Kidney (tissue), 14 donors: Measurements from ENCODE around the gene PTPRG. TPM values are rescaled to one million over a fixed set of nuclear protein-coding genes. Genes with fewer than 3 reads are reported as not detected.

ENCODE experiments used
- DNase-seq, 5 donors: peaks; one replicate each; pipeline ENCODE4 v3.0.0-alpha.2; 2013 to 2020
- FAIRE-seq: peaks from 2 replicates; lab custom pipeline; 2012; peaks lifted over from hg19 to GRCh38; lab: Jason Lieb, UNC
- H3K27ac ChIP-seq, 2 donors: one replicate each; pipeline ENCODE4 v1.7.0; 2013; ENCODE audit warnings: low read depth in 2 of 2, low read length in 2 of 2, inconsistent platforms in 1 of 2
- H3K27me3 ChIP-seq: one replicate; pipeline ENCODE4 v1.7.1; 2013; ENCODE audit warnings: low read length, inconsistent platforms; ENCODE audit not compliant: control insufficient read depth, insufficient read depth
- H3K36me3 ChIP-seq, 3 donors: one replicate each; pipeline versions ENCODE4 v1.7.0 to v1.7.1; 2013; ENCODE audit warnings: low read length in 3 of 3, control low read depth in 1 of 3, inconsistent platforms in 1 of 3; ENCODE audit not compliant: insufficient read depth in 3 of 3, control insufficient read depth in 2 of 3
- H3K4me1 ChIP-seq, 3 donors: one replicate each; pipeline versions ENCODE4 v1.7.0 to v1.7.1; 2013; ENCODE audit warnings: low read length in 3 of 3, inconsistent platforms in 1 of 3, low read depth in 1 of 3; ENCODE audit not compliant: control insufficient read depth in 2 of 3, insufficient read depth in 2 of 3
- H3K4me3 ChIP-seq, 3 donors: one replicate each; pipeline versions ENCODE4 v1.7.0 to v1.8.1; 2013; ENCODE audit warnings: low read length in 3 of 3, control low read depth in 1 of 3, inconsistent platforms in 1 of 3
- H3K9ac ChIP-seq, 3 donors: one replicate each; pipeline versions ENCODE4 v1.7.0 to v1.7.1; 2013; ENCODE audit warnings: low read length in 3 of 3, control low read depth in 1 of 3, inconsistent platforms in 1 of 3
- H3K9me3 ChIP-seq, 3 donors: one replicate each; pipeline versions ENCODE4 v1.7.0 to v1.7.1; 2013; ENCODE audit warnings: low read length in 3 of 3, control low read depth in 1 of 3, inconsistent platforms in 1 of 3; ENCODE audit not compliant: control insufficient read depth in 2 of 3, insufficient read depth in 1 of 3
- intact Hi-C: fragments of 100-400 bp; cut with DNase I; formaldehyde crosslinking; loops from one replicate; pipeline ENCODE4 v1.11.1; 2022
- polyA plus RNA-seq: library from polyadenylated mRNA; stranded (reverse); fragments of 350-450 nt; fragmentation: Illumina TruSeq; extraction: RNeasy Lipid Tissue Mini Kit (QIAGEN cat#74804); gene quantifications from one replicate; pipeline ENCODE4 v1.2.3, GENCODE V29; 2014; ENCODE audit warnings: low read depth, low replicate concordance; ENCODE audit not compliant: insufficient read depth
- total RNA-seq: library from RNA; stranded (reverse); fragmentation: NEBNext Ultra II Directional; extraction: Animal tissue kit (Norgen Biotek cat#: 25700); gene quantifications from one replicate; pipeline ENCODE4 v1.2.1, GENCODE V29; 2021
- TF ChIP-seq, protein P1 (sequence below): IDR thresholded peaks from 3 replicates; pipeline ENCODE4 v1.5.1; 2012; ENCODE audit warnings: mild to moderate bottlenecking, moderate library complexity, borderline replicate concordance; ENCODE audit not compliant: insufficient read depth; ENCODE audit errors: extremely low read depth
- donor health status: control.
- donor health status: control.
- donor health status: control.
- donor health status: control.
- donor health status: control.
- donor health status: DM: yes; HTN: yes; CAD: no.
- donor health status: Normal renal cell carcinoma (clear cell type).

PTPRG gene
- total and polyA plus RNA-seq, 2 donors from 2014 or later = 9.2 to 154 TPM

DNA sequence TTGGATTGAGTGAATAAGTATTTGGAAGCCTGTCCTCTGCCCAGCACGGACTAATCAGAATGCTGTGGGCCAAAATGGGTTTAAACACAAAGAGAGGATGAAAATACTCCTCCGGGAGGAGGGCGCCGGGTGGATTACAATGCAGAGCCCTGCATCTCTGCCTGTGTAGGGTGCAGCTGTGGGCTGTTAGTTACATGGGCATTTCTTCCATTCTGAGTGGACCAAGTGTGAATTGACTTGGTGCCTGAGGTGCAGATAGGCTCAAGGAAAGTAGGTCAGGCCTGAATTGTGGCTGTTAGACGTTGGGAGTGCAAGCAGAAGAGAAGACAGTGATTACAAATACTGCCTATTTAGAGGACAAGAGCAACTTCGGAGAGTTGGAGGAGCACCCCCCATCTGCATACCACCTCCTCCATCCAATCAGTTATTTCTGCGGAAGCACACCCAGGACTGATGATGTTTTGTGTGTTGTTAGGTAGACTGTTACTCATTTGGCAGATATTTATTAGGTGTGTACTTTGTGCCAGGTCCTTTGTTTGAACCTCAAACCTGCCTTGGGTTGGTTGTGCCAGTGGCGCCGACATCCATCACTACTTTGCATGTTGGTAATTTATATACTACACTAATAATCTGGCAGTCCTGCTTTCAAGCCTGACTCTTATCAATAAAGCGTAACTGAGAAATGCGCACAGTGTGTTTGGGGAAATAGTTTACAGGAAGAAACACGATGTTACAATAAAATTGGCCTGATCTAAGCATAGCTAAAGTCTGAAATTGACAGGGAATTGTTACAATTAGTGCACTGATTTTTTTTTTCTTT lies 33.0 kb downstream of the PTPRG start:
- H3K36me3 ChIP-seq = no peaks in the 10 kb centered on the region
- FAIRE-seq (no peak), DNase-seq (no peak)
- no peaks in the 10 kb centered on the region for H3K9me3 ChIP-seq
- no peaks in the 10 kb centered on the region for H3K27me3 ChIP-seq
- peak overlapping the region in 1 of 3 donors; percentile 26 for H3K4me3 ChIP-seq
- intact Hi-C loops = no loop called here
- H3K27ac ChIP-seq = no peak overlapping the region
- no peak overlapping the region for H3K9ac ChIP-seq
- TF ChIP-seq, protein P1, sequence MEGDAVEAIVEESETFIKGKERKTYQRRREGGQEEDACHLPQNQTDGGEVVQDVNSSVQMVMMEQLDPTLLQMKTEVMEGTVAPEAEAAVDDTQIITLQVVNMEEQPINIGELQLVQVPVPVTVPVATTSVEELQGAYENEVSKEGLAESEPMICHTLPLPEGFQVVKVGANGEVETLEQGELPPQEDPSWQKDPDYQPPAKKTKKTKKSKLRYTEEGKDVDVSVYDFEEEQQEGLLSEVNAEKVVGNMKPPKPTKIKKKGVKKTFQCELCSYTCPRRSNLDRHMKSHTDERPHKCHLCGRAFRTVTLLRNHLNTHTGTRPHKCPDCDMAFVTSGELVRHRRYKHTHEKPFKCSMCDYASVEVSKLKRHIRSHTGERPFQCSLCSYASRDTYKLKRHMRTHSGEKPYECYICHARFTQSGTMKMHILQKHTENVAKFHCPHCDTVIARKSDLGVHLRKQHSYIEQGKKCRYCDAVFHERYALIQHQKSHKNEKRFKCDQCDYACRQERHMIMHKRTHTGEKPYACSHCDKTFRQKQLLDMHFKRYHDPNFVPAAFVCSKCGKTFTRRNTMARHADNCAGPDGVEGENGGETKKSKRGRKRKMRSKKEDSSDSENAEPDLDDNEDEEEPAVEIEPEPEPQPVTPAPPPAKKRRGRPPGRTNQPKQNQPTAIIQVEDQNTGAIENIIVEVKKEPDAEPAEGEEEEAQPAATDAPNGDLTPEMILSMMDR = no peak
- peaks cover 0 to 3% (median 0%) of the 10 kb centered on the region in 3 donors for H3K4me1 ChIP-seq

DNA sequence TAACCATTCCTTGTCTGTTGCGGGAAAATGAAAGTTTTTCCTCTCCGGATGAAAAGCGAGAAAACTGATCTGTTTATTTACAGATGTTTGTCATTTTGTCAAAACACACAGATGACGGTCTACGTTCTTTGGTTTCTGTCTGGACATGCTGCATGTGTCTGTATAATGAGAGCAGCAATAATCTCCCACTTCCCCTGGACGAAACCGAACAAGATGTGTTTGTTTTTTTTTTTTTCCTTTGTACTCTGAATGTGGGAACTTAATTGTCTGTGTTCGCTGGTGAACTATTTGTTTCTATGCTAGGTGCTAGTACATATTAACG lies 33.6 kb downstream of the PTPRG start:
- Histone ChIP-seq H3K36me3 (no peaks in the 10 kb centered on the region), H3K27ac (no peak overlapping the region), H3K9me3 (no peaks in the 10 kb centered on the region), H3K9ac (no peak overlapping the region), H3K27me3 (no peaks in the 10 kb centered on the region), H3K4me3 (peak overlapping the region in 2 of 3 donors; percentile 9 to 26), H3K4me1 (peaks cover 0 to 3% (median 0%) of the 10 kb centered on the region in 3 donors)
- FAIRE-seq = no peak
- peak in 1 of 5 donors; percentile 19 for DNase-seq
- intact Hi-C loops = no loop called here
- TF ChIP-seq, protein P1 = no peak

DNA sequence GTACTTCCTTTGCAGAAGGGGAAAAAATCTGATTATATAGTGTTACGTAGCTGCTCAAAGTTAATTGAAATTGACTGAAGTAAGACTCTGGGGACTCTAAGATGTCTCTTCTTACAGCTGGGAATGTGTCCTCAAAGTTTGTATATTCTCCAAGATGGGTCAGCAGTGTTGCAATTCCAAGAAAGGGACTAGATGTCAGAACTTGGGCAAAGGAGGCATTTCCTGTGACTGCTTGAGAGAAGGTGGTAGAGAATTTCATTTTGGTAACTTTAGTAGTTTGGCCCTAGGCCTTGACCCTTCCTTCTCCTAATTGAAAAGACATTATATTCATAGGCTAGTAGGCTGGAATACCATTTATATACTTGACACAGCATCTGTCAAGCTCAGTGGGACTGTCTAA lies 33.9 kb downstream of the PTPRG start:
- intact Hi-C loops = no loop called here
- DNase-seq (peak in 2 of 5 donors; percentile 24 to 39), FAIRE-seq (no peak)
- Histone ChIP-seq H3K27me3 (no peaks in the 10 kb centered on the region), H3K9me3 (no peaks in the 10 kb centered on the region), H3K4me3 (peak overlapping the region in 2 of 3 donors; percentile 9 to 26), H3K27ac (no peak overlapping the region), H3K4me1 (peaks cover 0 to 3% (median 0%) of the 10 kb centered on the region in 3 donors), H3K9ac (no peak overlapping the region), H3K36me3 (no peaks in the 10 kb centered on the region)
- TF ChIP-seq, protein P1 = no peak

DNA sequence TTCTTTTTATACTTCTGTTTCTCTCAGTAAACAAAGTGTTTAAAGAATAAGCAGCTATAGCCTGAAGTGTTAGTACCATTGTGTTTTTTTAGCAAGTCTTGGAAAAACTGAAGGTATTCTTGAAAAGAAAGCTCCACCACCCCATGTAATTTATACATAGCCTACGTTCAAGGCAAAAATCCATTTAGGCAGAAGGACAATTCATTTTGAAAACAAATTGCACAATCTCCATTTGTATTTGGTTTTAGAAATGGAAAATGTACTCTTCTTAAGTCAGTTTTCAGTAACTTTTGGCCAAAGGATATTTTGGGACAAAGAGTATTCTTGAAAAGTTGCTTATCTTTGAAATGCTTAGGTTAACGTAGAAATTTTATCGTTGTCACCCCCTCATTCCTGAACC lies 34.5 kb downstream of the PTPRG start:
- TF ChIP-seq, protein P1 = no peak
- Histone ChIP-seq H3K9ac (no peak overlapping the region), H3K27me3 (no peaks in the 10 kb centered on the region), H3K27ac (no peak overlapping the region), H3K4me1 (peaks cover 0 to 3% (median 0%) of the 10 kb centered on the region in 3 donors), H3K36me3 (no peaks in the 10 kb centered on the region), H3K9me3 (no peaks in the 10 kb centered on the region), H3K4me3 (no peak overlapping the region)
- FAIRE-seq (no peak), DNase-seq (no peak)
- intact Hi-C loops = no loop called here
